Measurements from ENCODE around the gene CPVL. TPM values are rescaled to one million over a fixed set of nuclear protein-coding genes. Genes with fewer than 3 reads are reported as not detected.

Gene CPVL
- total and polyA plus RNA-seq, 2 of the 8 experiments (the other 6 are each of a cell fraction or from before 2014, with no cell fraction given): 40.0 to 55.0 TPM

DNA sequence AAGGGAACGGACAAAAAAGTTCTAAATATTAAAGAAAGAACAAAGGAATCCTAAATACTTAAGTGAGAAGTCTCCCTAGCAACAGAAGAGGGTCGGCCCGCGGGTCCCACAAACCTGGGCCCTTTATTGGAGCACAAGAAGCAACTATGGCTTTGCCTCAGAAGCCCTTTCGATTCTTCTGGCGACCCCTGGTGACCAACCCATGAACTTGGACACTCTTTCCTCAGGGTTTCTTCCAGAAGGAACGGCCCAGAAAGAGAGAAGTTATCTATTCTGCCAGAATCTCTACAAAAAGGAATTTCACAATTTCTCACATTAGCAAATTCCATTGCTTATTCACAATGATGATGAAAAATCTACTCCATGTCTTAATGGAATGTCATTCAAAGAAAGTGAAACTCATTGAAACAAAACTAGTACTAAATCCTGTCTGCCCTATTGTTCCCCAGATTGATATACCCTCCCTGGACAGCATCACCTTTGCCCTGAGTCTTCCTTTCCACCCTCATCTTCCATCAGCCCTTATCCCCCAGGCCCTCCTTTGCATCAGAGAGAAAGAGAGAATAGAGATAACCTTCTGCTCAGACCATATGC, 43.7 kb downstream of the CPVL start:
- CTCF ChIA-PET (ENCODE audit: partially characterized antibody): interaction anchor here (0.7 to 28.4 kb wide), 19 partner anchors 11 to 328 kb away, joined by 3 to 692 read pairs (median 5); partner anchors contain the start of gene TRIL
- Histone ChIP-seq H3K79me2 (ENCODE audit: control insufficient read depth in 1 of 2, insufficient read depth in 2 of 2, low read length in 2 of 2) (no peaks in the 10 kb centered on the region), H2BK15ac (ENCODE audit: low read length) (no peak overlapping the region), H3K14ac (ENCODE audit: insufficient read length) (no peak overlapping the region), H3K4ac (replicated peaks; ENCODE audit: insufficient read length, low read depth, low read length) (no peak overlapping the region), H3K9ac (replicated peaks in 1 of 4; ENCODE audit: extremely low read depth in 1 of 4, low read depth in 3 of 4, low read length in 3 of 4) (no peak overlapping the region), H2AFZ (ENCODE audit: low read length) (no peak overlapping the region), H3K23ac (ENCODE audit: insufficient read length) (no peak overlapping the region), H3K4me2 (ENCODE audit: insufficient read depth in 1 of 2, low read depth in 2 of 2, low read length in 2 of 2) (no peak overlapping the region), H2BK5ac (ENCODE audit: low read depth, low read length) (no peak overlapping the region), H4K91ac (replicated peaks; ENCODE audit: insufficient read length, low read length) (no peak overlapping the region), H4K20me1 (replicated peaks in 1 of 2; ENCODE audit: control insufficient read depth in 1 of 2, insufficient read depth in 2 of 2, low read length in 2 of 2) (no peaks in the 10 kb centered on the region), H3K27ac (ENCODE audit: low read depth, low read length) (no peak overlapping the region), H3K36me3 (ENCODE audit: control insufficient read depth in 2 of 4, insufficient read depth in 4 of 4, low read length in 3 of 4) (no peaks in the 10 kb centered on the region), H2BK20ac (ENCODE audit: low read length) (no peak overlapping the region), H4K8ac (ENCODE audit: extremely low read depth, insufficient read depth, low read length) (no peak overlapping the region), H2AK5ac (ENCODE audit: low read depth, low read length) (no peak overlapping the region), H3K9me3 (ENCODE audit: insufficient read depth in 2 of 2, low read depth in 1 of 2, low read length in 1 of 2) (no peaks in the 10 kb centered on the region), H3K18ac (ENCODE audit: extremely low read depth, low read length) (no peak overlapping the region), H3K4me1 (replicated peaks in 1 of 4; ENCODE audit: control insufficient read depth in 3 of 4, insufficient read depth in 4 of 4, low read length in 3 of 4) (no peaks in the 10 kb centered on the region), H3K56ac (replicated peaks; ENCODE audit: insufficient read length, low read depth, low read length) (no peak overlapping the region), H4K5ac (ENCODE audit: insufficient read length, low read depth, low read length) (no peak overlapping the region), H2BK12ac (ENCODE audit: low read depth, low read length) (no peak overlapping the region), H3K23me2 (ENCODE audit: low read depth, low read length) (no peaks in the 10 kb centered on the region), H3K27me3 (replicated peaks in 1 of 4; ENCODE audit: control insufficient read depth in 3 of 4, extremely low read depth in 1 of 4, insufficient read depth in 3 of 4, low read length in 3 of 4) (no peaks in the 10 kb centered on the region), H3K79me1 (ENCODE audit: low read depth, low read length) (no peaks in the 10 kb centered on the region; the same call in 1 of the 2 replicates), H3K4me3 (ENCODE audit: extremely low read depth in 1 of 4, insufficient read depth in 2 of 4, low read depth in 3 of 4, low read length in 4 of 4) (no peak overlapping the region), H2BK120ac (replicated peaks; ENCODE audit: low read depth, low read length) (no peak overlapping the region)
- FAIRE-seq: peak; percentile 77
- POLR2A ChIA-PET (ENCODE audit: partially characterized antibody): interaction anchor here (0.9 kb wide), 1 partner anchor 147 kb away, joined by 4 read pairs; no protein-coding TSS in a partner anchor
- WGBS, 2 experiments (ENCODE audit: extremely low coverage in 1 of 2, insufficient coverage in 1 of 2, insufficient read length in 1 of 2, insufficient replicate concordance in 2 of 2, low coverage in 1 of 2, low lambda C conversion rate in 2 of 2, missing lambda C conversion rate in 1 of 2): 33% methylated on average over 7 of the region's 7 CpGs; no CpG with 5 or more reads in 1 of the 2 experiments
- peak; percentile 46 to 80 for DNase-seq (ENCODE audit: low read depth in 1 of 2, low spot score in 2 of 2)
- no peak for TF ChIP-seq TAF1 (IDR thresholded peaks at IDR 0.05; ENCODE audit: low read depth, low read length)
- TF ChIP-seq YY1 (IDR thresholded peaks at IDR 0.05; ENCODE audit: low read depth, low read length): no peak
- no peak for TF ChIP-seq PHF8 (conservative IDR thresholded peaks at IDR 0.05; ENCODE audit: low read depth, low read length)
- TF ChIP-seq, protein P1, sequence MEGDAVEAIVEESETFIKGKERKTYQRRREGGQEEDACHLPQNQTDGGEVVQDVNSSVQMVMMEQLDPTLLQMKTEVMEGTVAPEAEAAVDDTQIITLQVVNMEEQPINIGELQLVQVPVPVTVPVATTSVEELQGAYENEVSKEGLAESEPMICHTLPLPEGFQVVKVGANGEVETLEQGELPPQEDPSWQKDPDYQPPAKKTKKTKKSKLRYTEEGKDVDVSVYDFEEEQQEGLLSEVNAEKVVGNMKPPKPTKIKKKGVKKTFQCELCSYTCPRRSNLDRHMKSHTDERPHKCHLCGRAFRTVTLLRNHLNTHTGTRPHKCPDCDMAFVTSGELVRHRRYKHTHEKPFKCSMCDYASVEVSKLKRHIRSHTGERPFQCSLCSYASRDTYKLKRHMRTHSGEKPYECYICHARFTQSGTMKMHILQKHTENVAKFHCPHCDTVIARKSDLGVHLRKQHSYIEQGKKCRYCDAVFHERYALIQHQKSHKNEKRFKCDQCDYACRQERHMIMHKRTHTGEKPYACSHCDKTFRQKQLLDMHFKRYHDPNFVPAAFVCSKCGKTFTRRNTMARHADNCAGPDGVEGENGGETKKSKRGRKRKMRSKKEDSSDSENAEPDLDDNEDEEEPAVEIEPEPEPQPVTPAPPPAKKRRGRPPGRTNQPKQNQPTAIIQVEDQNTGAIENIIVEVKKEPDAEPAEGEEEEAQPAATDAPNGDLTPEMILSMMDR (IDR thresholded peaks at IDR 0.05; ENCODE audit: control extremely low read depth in 1 of 3, insufficient read depth in 1 of 3, low read depth in 1 of 3, low read length in 3 of 3): peak; percentile 50 to 88 (median 70)
- no peak for TF ChIP-seq BCL11A (IDR thresholded peaks at IDR 0.05; ENCODE audit: low read depth in 2 of 2, low read length in 2 of 2)
- TF ChIP-seq BACH1 (IDR thresholded peaks at IDR 0.05; ENCODE audit: low read length): no peak
- TF ChIP-seq, protein P2, sequence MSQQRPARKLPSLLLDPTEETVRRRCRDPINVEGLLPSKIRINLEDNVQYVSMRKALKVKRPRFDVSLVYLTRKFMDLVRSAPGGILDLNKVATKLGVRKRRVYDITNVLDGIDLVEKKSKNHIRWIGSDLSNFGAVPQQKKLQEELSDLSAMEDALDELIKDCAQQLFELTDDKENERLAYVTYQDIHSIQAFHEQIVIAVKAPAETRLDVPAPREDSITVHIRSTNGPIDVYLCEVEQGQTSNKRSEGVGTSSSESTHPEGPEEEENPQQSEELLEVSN (IDR thresholded peaks at IDR 0.05): no peak
- TF ChIP-seq NANOG (IDR thresholded peaks at IDR 0.05; ENCODE audit: insufficient read depth, low read depth, low read length, poor library complexity, severe bottlenecking): no peak
- no peak for TF ChIP-seq ASH2L (IDR thresholded peaks at IDR 0.05; ENCODE audit: low read length)
- TF ChIP-seq ZNF274 (IDR thresholded peaks at IDR 0.05; ENCODE audit: borderline replicate concordance, extremely low read depth, low read length): no peak

Data from H1 (cell line).